Measurements from ENCODE around the gene DUSP1. TPM values are rescaled to one million over a fixed set of nuclear protein-coding genes. Genes with fewer than 3 reads are reported as not detected.

DUSP1 gene
- total and polyA plus RNA-seq, 2 of the 13 experiments (the other 11 are each of a cell fraction or from before 2014, with no cell fraction given), result 27.1 to 55.5 TPM

DNA sequence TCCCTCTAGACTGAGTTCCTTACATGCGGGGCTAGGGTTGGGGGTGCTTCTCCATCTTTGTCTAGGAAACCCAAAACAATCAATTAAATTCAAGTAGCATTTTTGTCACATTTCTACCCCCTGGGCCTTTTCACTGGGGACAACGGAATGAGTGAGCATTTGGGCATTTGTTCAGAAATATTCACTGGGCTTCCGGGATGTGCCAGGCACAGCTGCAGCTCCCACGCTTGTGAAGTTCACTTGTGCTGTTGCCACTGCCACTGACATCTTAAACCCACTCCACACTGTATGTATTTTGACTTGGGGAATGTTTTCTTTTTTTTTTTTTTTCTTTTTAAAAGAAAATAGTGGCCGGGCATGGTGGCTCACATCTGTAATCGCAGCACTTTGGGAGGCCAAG, 31.6 kb downstream of the DUSP1 start:
- Histone ChIP-seq H3K79me2 (ENCODE audit: insufficient read depth, low read length) (no peaks in the 10 kb centered on the region), H3K4me3 (replicated peaks in 1 of 3; ENCODE audit: insufficient read depth in 1 of 3, low read depth in 2 of 3, low read length in 3 of 3) (no peak overlapping the region), H3K36me3 (replicated peaks in 1 of 2; ENCODE audit: control insufficient read depth in 1 of 2, insufficient read depth in 2 of 2, low read length in 2 of 2) (no peaks in the 10 kb centered on the region), H3K9ac (ENCODE audit: insufficient read depth, low read depth, low read length) (no peak overlapping the region), H4K20me1 (ENCODE audit: insufficient read depth, low read length) (no peaks in the 10 kb centered on the region), H2AFZ (ENCODE audit: low read length) (no peak overlapping the region), H3K27ac (ENCODE audit: extremely low read length, insufficient read depth, low read length) (no peak overlapping the region), H3K4me1 (ENCODE audit: insufficient read depth, low read length) (peaks cover 49% of the 10 kb centered on the region), H3K4me2 (ENCODE audit: low read depth, low read length) (no peak overlapping the region), H3K27me3 (ENCODE audit: control insufficient read depth in 1 of 2, insufficient read depth in 2 of 2, low read length in 2 of 2) (no peaks in the 10 kb centered on the region; a peak in 1 of 5 replicates), H3K9me3 (ENCODE audit: low read length) (no peaks in the 10 kb centered on the region)
- POLR2A ChIA-PET, result no interaction called here
- 74% methylated on average over 6 of the region's 6 CpGs for WGBS (ENCODE audit: low lambda C conversion rate)
- CTCF ChIA-PET (ENCODE audit: low intra/inter-chr PET ratio, low total read pairs), result no interaction called here
- no peak for DNase-seq (ENCODE audit: low spot score)
- no peak for ATAC-seq
- intact Hi-C loops (cut with micrococcal nuclease; ENCODE audit: unreplicated experiment), result no loop called here
- TF ChIP-seq CHD4 (IDR thresholded peaks at IDR 0.05; ENCODE audit: borderline replicate concordance, low read length) (no peak), PHF20 (CRISPR knock-in tag; IDR thresholded peaks at IDR 0.05) (no peak), ZNF510 (CRISPR knock-in tag; IDR thresholded peaks at IDR 0.05; ENCODE audit: low read depth) (no peak)
- no peak for FAIRE-seq
- in situ Hi-C loops (cut with HindIII; ENCODE audit: extremely low pct_ligation_motif_present, low pct_unique_long_range_greater_than_20kb), result no loop called here
- no TSS peak for BruUV-seq (replicated peaks)

- peak overlapping the region; percentile 83 for H3K4me2 ChIP-seq (ENCODE audit: low read depth, low read length)
- no peak for FAIRE-seq
- H3K27ac ChIP-seq (ENCODE audit: extremely low read length, insufficient read depth, low read length), result no peak overlapping the region
- peak overlapping the region in 2 of 3 experiments; percentile 3 to 60; a peak in 3 of 6 replicates for H3K4me3 ChIP-seq (replicated peaks in 1 of 3; ENCODE audit: insufficient read depth in 1 of 3, low read depth in 2 of 3, low read length in 3 of 3)
- peaks cover 69% of the 10 kb centered on the region for H3K4me1 ChIP-seq (ENCODE audit: insufficient read depth, low read length)
- no peak for DNase-seq (ENCODE audit: low spot score)
- peak overlapping the region; percentile 56; the same call in 1 of the 2 replicates for H3K9ac ChIP-seq (ENCODE audit: insufficient read depth, low read depth, low read length)
- H3K36me3 ChIP-seq (replicated peaks in 1 of 2; ENCODE audit: control insufficient read depth in 1 of 2, insufficient read depth in 2 of 2, low read length in 2 of 2), result no peaks in the 10 kb centered on the region
- in situ Hi-C loops (cut with HindIII; ENCODE audit: extremely low pct_ligation_motif_present, low pct_unique_long_range_greater_than_20kb), result no loop called here
- POLR2A ChIA-PET, result interaction anchor here (1.1 kb wide), 1 partner anchor 34 kb away, joined by 6 read pairs; the partner anchor contains the start of gene DUSP1
- no peaks in the 10 kb centered on the region for H4K20me1 ChIP-seq (ENCODE audit: insufficient read depth, low read length)
- no peak for ATAC-seq
- intact Hi-C loops (cut with micrococcal nuclease; ENCODE audit: unreplicated experiment), result no loop called here
- no peaks in the 10 kb centered on the region; a peak in 1 of 5 replicates for H3K27me3 ChIP-seq (ENCODE audit: control insufficient read depth in 1 of 2, insufficient read depth in 2 of 2, low read length in 2 of 2)
- no TSS peak for BruUV-seq (replicated peaks)
- WGBS (ENCODE audit: low lambda C conversion rate), result 28% methylated on average over 11 of the region's 11 CpGs
- CTCF ChIA-PET (ENCODE audit: low intra/inter-chr PET ratio, low total read pairs), result no interaction called here
- H3K9me3 ChIP-seq (ENCODE audit: low read length), result no peaks in the 10 kb centered on the region
- H3K79me2 ChIP-seq (ENCODE audit: insufficient read depth, low read length), result no peaks in the 10 kb centered on the region
- H2AFZ ChIP-seq (ENCODE audit: low read length), result peak overlapping the region; percentile 23
- TF ChIP-seq, protein P1, sequence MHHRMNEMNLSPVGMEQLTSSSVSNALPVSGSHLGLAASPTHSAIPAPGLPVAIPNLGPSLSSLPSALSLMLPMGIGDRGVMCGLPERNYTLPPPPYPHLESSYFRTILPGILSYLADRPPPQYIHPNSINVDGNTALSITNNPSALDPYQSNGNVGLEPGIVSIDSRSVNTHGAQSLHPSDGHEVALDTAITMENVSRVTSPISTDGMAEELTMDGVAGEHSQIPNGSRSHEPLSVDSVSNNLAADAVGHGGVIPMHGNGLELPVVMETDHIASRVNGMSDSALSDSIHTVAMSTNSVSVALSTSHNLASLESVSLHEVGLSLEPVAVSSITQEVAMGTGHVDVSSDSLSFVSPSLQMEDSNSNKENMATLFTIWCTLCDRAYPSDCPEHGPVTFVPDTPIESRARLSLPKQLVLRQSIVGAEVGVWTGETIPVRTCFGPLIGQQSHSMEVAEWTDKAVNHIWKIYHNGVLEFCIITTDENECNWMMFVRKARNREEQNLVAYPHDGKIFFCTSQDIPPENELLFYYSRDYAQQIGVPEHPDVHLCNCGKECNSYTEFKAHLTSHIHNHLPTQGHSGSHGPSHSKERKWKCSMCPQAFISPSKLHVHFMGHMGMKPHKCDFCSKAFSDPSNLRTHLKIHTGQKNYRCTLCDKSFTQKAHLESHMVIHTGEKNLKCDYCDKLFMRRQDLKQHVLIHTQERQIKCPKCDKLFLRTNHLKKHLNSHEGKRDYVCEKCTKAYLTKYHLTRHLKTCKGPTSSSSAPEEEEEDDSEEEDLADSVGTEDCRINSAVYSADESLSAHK (CRISPR knock-in tag; IDR thresholded peaks at IDR 0.05; ENCODE audit: borderline replicate concordance), result no peak
- TF ChIP-seq SRF (IDR thresholded peaks at IDR 0.05; ENCODE audit: low read depth, low read length) (no peak), MXI1 (IDR thresholded peaks at IDR 0.05; ENCODE audit: borderline replicate concordance, low read depth, low read length) (peak; percentile 63; the same call in 1 of the 3 replicates), ARID5B (CRISPR knock-in tag; IDR thresholded peaks at IDR 0.05) (0 out of 2 replicates have a peak, but pooled peaks have one; percentile 3)
- TF ChIP-seq, protein P2, sequence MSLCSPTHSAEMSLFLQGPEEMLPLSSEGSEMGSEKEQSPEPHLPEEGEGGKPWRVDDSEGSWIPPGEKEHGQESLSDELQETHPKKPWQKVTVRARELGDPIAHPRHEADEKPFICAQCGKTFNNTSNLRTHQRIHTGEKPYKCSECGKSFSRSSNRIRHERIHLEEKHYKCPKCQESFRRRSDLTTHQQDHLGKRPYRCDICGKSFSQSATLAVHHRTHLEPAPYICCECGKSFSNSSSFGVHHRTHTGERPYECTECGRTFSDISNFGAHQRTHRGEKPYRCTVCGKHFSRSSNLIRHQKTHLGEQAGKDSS (CRISPR knock-in tag; IDR thresholded peaks at IDR 0.05; ENCODE audit: borderline replicate concordance, low read depth), result no peak
Measured at GRCh38 chr5:172736508-172737135, 34.4 kb downstream of the DUSP1 start.
